Thyroid gland (tissue), 4 donors: ENCODE data around the gene STK40.

ENCODE experiments used
- CTCF ChIP-seq, 6 experiments: fragments of 200-600 bp in 3 of 6; fragments of 450-650 bp in 3 of 6; sonication (generic) in 3 of 6; IDR thresholded peaks; one replicate each; pipeline ENCODE4 v1.5.1; 2016 to 2019; ENCODE audit warnings: antibody characterized with exemption in 6 of 6, mild to moderate bottlenecking in 2 of 6, inconsistent platforms in 1 of 6, moderate library complexity in 1 of 6
- POLR2A ChIP-seq, 2 donors: fragments of 450-650 bp; IDR thresholded peaks; one replicate each; pipeline ENCODE4 v1.6.1; 2017; ENCODE audit warnings: antibody characterized with exemption in 2 of 2, mild to moderate bottlenecking in 2 of 2, moderate library complexity in 1 of 2

GRCh38 chr1:36339215-36339614 is 46.5 kb downstream of the STK40 start:
- TF ChIP-seq POLR2A (IDR thresholded peaks at IDR 0.05) (no peak), CTCF (IDR thresholded peaks at IDR 0.05) (no peak)
